Adrenal gland (tissue), 12 donors: ENCODE results near the gene TRAF1. TPM values are rescaled to one million over a fixed set of nuclear protein-coding genes. Genes with fewer than 3 reads are reported as not detected.

Source experiments
- DNase-seq, 7 donors: peaks; one replicate each; pipeline ENCODE4 v3.0.0-alpha.2; 2019 to 2020
- H3K27ac ChIP-seq, 5 donors: fragments of 200-600 bp; sonication (generic) in 4 of 5; 1 replicate in 3 of 5; 2 replicates in 2 of 5; pipeline versions ENCODE4 v1.5.1 to v1.8.0; 2016 to 2020; ENCODE audit warnings: mild to moderate bottlenecking in 1 of 5
- H3K27me3 ChIP-seq: fragments of 200-600 bp; 2 replicates; pipeline ENCODE4 v1.8.0; 2021
- H3K36me3 ChIP-seq, 2 donors: fragments of 200-600 bp; replicated peaks in 1 of 2; 1 replicate in 1 of 2; 2 replicates in 1 of 2; pipeline versions ENCODE4 v1.5.1 to v1.8.0; 2018 to 2022
- H3K4me1 ChIP-seq, 2 donors: fragments of 200-600 bp; replicated peaks in 1 of 2; 1 replicate in 1 of 2; 2 replicates in 1 of 2; pipeline versions ENCODE4 v1.5.1 to v1.8.0; 2018 to 2021
- H3K4me3 ChIP-seq, 4 donors: fragments of 200-600 bp; sonication (generic) in 3 of 4; one replicate each; pipeline ENCODE4 v1.5.1; 2016 to 2018
- H3K9me3 ChIP-seq, 3 donors: fragments of 200-600 bp; sonication (generic) in 1 of 3; replicated peaks in 1 of 3; 1 replicate in 2 of 3; 2 replicates in 1 of 3; pipeline versions ENCODE4 v1.5.1 to v1.8.0; 2016 to 2021
- CTCF ChIP-seq, 6 experiments: fragments of 450-650 bp in 4 of 6; fragments of 200-600 bp in 2 of 6; sonication (generic) in 1 of 6; IDR thresholded peaks; 1 replicate in 5 of 6; 2 replicates in 1 of 6; pipeline versions ENCODE4 v1.5.1 to v1.8.0; 2016 to 2021; ENCODE audit warnings: antibody characterized with exemption in 6 of 6, mild to moderate bottlenecking in 2 of 6, moderate library complexity in 1 of 6
- POLR2A ChIP-seq, 2 donors: fragments of 450-650 bp; IDR thresholded peaks; one replicate each; pipeline ENCODE4 v1.6.1; 2017; ENCODE audit warnings: antibody characterized with exemption in 2 of 2, mild to moderate bottlenecking in 2 of 2, moderate library complexity in 1 of 2
- WGBS, 4 donors: extraction: QIAGEN DNeasy Blood & Tissue Kit in 2 of 4; methylation state at CpG; one replicate each; pipeline versions ENCODE4 v1.1.5 to v1.1.7; 2013 to 2017; 5-methylcytosine and 5-hydroxymethylcytosine counted together
- intact Hi-C, 2 donors: fragments of 100-400 bp; cut with DNase I; formaldehyde crosslinking; loops; one replicate each; pipeline versions ENCODE4 v1.14.1 to v1.15.0; 2022 to 2023
- polyA plus RNA-seq, 3 donors: library from polyadenylated mRNA; stranded (reverse); fragments of 200-250 nt in 2 of 3; fragments of 350-450 nt in 1 of 3; fragmentation: Illumina TruSeq in 1 of 3; extraction: RNeasy Lipid Tissue Mini Kit (QIAGEN cat#74804) in 1 of 3; gene quantifications; one replicate each; pipeline ENCODE4 v1.2.3, GENCODE V29; 2013 to 2014
- total RNA-seq, 9 donors: library from RNA; depleted of rRNA in 4 of 9; stranded (reverse); fragments of >200 nt in 4 of 9; fragments of 120-200 nt in 1 of 9; fragmentation: NEBNext Ultra II Directional in 1 of 9; extraction: Animal tissue kit (Norgen Biotek cat#: 25700) in 1 of 9; gene quantifications; one replicate each; pipeline versions ENCODE4 v1.1.0 to v1.2.4, GENCODE V29; 2013 to 2023
- donor health status: healthy with polysubstance abuse.
- donor health status: Bipolar disorder and iron deficiency.
- donor health status: DM: yes; HTN: yes; CAD: no.
- donor health status: DM: no; HTN: no; CAD: no.
- donor health status: DM: no; HTN: no; CAD: no.
- donor health status: DM: yes; HTN: yes; CAD: no.

TRAF1 gene
- total and polyA plus RNA-seq, 12 donors: 1.6 to 42.7 (median 7.0) TPM

- Histone ChIP-seq H3K36me3 (no peaks in the 10 kb centered on the region), H3K27ac (no peak overlapping the region), H3K27me3 (no peaks in the 10 kb centered on the region), H3K9me3 (no peaks in the 10 kb centered on the region), H3K4me1 (peaks cover 0 to 4% of the 10 kb centered on the region in 2 donors), H3K4me3 (no peak overlapping the region)
- 74 to 79% (median 76%) methylated on average over 8 of the region's 8 CpGs for WGBS, 4 donors
- no peak for DNase-seq
- intact Hi-C loops: no loop called here
- TF ChIP-seq CTCF (IDR thresholded peaks at IDR 0.05) (no peak), POLR2A (IDR thresholded peaks at IDR 0.05) (no peak)
These were observed 40.1 kb downstream of the TRAF1 start for GRCh38 chr9:120886490-120886967.

- intact Hi-C loops: no loop called here
These were observed 40.6 kb downstream of the TRAF1 start for GRCh38 chr9:120885958-120886357.

GRCh38 chr9:120885457-120885856 is 41.1 kb downstream of the TRAF1 start:
- DNase-seq: no peak
- intact Hi-C loops: no loop called here
- Histone ChIP-seq H3K4me3 (no peak overlapping the region), H3K27me3 (no peaks in the 10 kb centered on the region), H3K9me3 (no peaks in the 10 kb centered on the region), H3K27ac (no peak overlapping the region), H3K36me3 (no peaks in the 10 kb centered on the region), H3K4me1 (peaks cover 0 to 4% of the 10 kb centered on the region in 2 donors)
- WGBS, 4 donors: 55 to 74% (median 61%) methylated on average over 3 of the region's 3 CpGs
- TF ChIP-seq POLR2A (IDR thresholded peaks at IDR 0.05): no peak
- TF ChIP-seq CTCF (IDR thresholded peaks at IDR 0.05): no peak

More at GRCh38 chr9:120885958-120886357, 40.6 kb downstream of the TRAF1 start:
- peaks cover 0 to 4% of the 10 kb centered on the region in 2 donors for H3K4me1 ChIP-seq
- DNase-seq: no peak
- no peak for TF ChIP-seq POLR2A (IDR thresholded peaks at IDR 0.05)
- no peak for TF ChIP-seq CTCF (IDR thresholded peaks at IDR 0.05)
- H3K27ac ChIP-seq: no peak overlapping the region
- no peak overlapping the region for H3K4me3 ChIP-seq
- H3K27me3 ChIP-seq: no peaks in the 10 kb centered on the region
- no peaks in the 10 kb centered on the region for H3K9me3 ChIP-seq
- WGBS, 4 donors: 63 to 74% (median 67%) methylated on average over 5 of the region's 5 CpGs
- no peaks in the 10 kb centered on the region for H3K36me3 ChIP-seq

- TF ChIP-seq POLR2A (IDR thresholded peaks at IDR 0.05) (no peak), CTCF (IDR thresholded peaks at IDR 0.05) (no peak)
- no peak for DNase-seq
- Histone ChIP-seq H3K27me3 (no peaks in the 10 kb centered on the region), H3K36me3 (no peaks in the 10 kb centered on the region), H3K4me1 (peaks cover 0 to 4% of the 10 kb centered on the region in 2 donors), H3K27ac (no peak overlapping the region), H3K9me3 (no peaks in the 10 kb centered on the region), H3K4me3 (no peak overlapping the region)
- intact Hi-C loops: no loop called here
- 67 to 83% (median 72%) methylated on average over 3 of the region's 3 CpGs for WGBS, 4 donors
These were observed 43.0 kb downstream of the TRAF1 start for GRCh38 chr9:120883608-120883996.
